Measurements from ENCODE around the gene ZPR1.

DNA sequence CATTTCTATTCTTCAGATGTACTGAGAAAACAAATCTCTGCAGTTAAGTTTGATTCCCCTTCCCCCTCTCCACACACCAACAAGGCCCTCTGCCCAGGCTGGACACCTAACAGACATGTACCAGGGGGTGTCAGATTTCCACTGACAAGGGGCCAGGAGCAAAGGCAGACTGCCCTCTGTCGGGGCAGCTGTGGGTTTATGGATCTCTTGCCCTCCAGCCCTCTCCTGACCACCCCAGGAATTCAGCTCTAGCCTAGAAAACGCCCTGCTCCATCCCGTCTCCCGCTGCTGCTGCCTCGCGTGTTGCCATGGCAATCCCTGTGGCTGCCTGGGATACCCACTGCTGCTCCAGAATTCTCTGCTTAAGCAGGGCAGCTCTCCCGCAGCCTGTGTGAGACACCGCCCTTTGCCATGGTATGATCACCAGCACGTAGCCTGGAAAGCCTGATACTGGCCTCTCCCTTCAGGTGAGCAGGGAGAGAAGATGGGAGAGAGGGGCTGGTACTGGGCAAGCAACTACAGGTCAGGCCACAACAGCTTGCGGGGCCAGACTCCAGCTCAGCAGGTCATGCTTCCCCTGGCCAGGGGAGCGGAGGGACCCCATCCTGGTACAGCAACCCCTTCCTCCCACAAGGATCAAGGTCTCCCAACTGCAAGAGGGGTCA lies 56.6 kb downstream of the ZPR1 start:
- TF ChIP-seq, protein P1, sequence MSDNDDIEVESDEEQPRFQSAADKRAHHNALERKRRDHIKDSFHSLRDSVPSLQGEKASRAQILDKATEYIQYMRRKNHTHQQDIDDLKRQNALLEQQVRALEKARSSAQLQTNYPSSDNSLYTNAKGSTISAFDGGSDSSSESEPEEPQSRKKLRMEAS (IDR thresholded peaks at IDR 0.05) = no peak
- TF ChIP-seq, protein P2, sequence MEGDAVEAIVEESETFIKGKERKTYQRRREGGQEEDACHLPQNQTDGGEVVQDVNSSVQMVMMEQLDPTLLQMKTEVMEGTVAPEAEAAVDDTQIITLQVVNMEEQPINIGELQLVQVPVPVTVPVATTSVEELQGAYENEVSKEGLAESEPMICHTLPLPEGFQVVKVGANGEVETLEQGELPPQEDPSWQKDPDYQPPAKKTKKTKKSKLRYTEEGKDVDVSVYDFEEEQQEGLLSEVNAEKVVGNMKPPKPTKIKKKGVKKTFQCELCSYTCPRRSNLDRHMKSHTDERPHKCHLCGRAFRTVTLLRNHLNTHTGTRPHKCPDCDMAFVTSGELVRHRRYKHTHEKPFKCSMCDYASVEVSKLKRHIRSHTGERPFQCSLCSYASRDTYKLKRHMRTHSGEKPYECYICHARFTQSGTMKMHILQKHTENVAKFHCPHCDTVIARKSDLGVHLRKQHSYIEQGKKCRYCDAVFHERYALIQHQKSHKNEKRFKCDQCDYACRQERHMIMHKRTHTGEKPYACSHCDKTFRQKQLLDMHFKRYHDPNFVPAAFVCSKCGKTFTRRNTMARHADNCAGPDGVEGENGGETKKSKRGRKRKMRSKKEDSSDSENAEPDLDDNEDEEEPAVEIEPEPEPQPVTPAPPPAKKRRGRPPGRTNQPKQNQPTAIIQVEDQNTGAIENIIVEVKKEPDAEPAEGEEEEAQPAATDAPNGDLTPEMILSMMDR (IDR thresholded peaks at IDR 0.05; ENCODE audit: low read depth, low read length, missing input control) = no peak
- no peak for TF ChIP-seq ZBTB33 (IDR thresholded peaks at IDR 0.05)
- no peak for TF ChIP-seq FOXA1 (IDR thresholded peaks at IDR 0.05)
- TF ChIP-seq, protein P3, sequence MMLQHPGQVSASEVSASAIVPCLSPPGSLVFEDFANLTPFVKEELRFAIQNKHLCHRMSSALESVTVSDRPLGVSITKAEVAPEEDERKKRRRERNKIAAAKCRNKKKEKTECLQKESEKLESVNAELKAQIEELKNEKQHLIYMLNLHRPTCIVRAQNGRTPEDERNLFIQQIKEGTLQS (IDR thresholded peaks at IDR 0.05) = no peak
- no peak for TF ChIP-seq TAF1 (conservative IDR thresholded peaks at IDR 0.05)

All from liver (tissue), 3 donors.